ENCODE data around the gene ADAMTSL2.

ADAMTSL2 gene

DNA sequence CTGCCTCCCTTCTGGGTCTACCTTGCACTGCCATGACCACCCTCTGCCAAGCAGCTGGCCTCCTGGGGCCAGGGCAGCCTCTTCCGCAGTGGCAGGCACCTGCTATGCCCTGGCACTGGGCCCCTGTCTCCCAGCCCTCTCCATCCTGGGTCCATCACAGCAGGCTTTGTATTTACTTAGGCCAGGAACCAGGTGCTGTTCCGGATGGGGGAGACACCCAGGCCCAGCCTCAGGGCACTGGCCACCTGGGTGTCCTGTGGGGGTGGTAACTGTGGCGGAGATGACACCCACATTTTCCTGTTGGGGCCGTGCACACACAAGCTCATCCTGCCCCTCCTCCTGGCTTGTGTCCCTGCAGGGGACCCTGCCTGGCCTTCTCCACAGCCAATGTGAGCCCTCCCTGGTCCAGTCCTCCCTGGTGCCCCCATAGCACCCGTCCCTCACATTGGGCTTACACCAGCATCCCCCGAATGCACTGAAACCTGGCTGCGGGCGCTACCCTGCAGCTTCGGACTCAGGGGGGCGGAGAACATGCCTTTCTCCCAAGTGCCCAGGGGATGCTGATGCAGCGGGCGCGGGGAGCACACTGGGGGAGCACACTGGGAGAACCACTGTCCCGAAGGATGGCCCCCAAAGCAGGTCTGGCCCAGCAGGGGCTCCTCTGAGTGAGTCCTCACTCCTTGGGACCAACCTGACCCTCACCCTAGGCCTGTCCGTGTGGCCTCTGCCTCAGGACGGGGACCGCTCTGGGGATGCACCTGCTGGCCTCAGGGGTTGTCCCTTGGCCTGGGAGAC, 56.8 kb downstream of the ADAMTSL2 start:
- DNase-seq (ENCODE audit: low read depth), result no peak
- H3K4me3 ChIP-seq (ENCODE audit: low read depth, low read length), result no peak overlapping the region
- TF ChIP-seq, protein P1, sequence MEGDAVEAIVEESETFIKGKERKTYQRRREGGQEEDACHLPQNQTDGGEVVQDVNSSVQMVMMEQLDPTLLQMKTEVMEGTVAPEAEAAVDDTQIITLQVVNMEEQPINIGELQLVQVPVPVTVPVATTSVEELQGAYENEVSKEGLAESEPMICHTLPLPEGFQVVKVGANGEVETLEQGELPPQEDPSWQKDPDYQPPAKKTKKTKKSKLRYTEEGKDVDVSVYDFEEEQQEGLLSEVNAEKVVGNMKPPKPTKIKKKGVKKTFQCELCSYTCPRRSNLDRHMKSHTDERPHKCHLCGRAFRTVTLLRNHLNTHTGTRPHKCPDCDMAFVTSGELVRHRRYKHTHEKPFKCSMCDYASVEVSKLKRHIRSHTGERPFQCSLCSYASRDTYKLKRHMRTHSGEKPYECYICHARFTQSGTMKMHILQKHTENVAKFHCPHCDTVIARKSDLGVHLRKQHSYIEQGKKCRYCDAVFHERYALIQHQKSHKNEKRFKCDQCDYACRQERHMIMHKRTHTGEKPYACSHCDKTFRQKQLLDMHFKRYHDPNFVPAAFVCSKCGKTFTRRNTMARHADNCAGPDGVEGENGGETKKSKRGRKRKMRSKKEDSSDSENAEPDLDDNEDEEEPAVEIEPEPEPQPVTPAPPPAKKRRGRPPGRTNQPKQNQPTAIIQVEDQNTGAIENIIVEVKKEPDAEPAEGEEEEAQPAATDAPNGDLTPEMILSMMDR (conservative IDR thresholded peaks at IDR 0.05; ENCODE audit: low read depth, low read length), result no peak

DNA sequence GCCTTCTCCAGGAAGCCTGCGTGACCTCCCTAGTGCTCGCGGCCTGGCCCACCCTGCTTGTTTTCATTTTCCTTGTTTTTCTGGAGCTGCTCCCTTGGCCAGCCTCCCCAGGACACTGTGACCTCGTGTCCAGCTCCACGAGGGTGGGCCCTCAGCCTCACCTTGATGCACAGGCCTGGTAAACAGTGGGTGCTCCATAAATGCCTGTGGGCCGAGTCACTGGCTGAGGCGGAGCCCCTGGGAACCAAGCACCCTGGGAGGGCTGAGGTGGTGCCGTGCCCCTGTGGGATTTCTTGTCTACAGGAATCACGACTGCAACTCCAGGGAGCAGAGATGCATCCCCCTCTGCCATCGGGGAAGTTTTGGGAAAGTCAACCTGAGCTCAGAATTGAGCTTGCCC, 57.5 kb downstream of the ADAMTSL2 start:
- no peak for DNase-seq (ENCODE audit: low read depth)
- no peak overlapping the region for H3K4me3 ChIP-seq (ENCODE audit: low read depth, low read length)
- TF ChIP-seq, protein P1 (conservative IDR thresholded peaks at IDR 0.05; ENCODE audit: low read depth, low read length), result no peak

DNA sequence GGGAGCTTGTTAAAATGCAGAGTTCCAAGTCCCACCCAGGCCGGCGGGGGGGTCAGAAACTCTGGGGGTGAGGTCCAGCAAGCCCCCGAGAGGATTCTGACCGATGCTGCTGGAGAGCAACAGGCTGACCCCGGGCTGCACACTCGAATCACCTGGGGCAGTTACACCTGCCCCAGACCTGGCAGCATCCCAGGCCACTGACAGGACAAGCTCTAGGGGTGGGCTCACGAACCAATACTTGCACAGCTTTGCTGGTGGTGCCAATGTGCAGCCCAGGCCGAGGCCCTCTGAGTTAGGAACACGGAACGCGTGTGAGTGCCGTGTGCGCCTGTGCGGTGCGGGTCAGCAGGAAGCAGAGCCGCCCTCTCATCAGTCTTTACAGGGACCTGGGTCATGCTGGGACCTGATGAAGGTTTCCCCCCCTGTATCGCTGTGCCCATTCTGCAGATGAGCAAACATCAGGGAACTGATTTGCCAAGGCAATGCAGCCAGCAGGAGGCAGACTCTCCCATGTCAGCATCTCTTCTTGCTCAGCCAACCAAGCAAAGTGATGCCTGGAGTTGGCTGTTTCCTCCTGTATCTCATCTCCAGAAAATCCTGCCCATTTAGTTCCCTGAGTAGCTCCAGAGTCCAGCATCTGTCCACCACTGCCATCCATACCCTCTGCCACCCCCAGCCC, 58.4 kb downstream of the ADAMTSL2 start:
- TF ChIP-seq, protein P1 (conservative IDR thresholded peaks at IDR 0.05; ENCODE audit: low read depth, low read length), result peak; percentile 71
- H3K4me3 ChIP-seq (ENCODE audit: low read depth, low read length), result no peak overlapping the region
- DNase-seq (ENCODE audit: low read depth), result peak; percentile 49

DNA sequence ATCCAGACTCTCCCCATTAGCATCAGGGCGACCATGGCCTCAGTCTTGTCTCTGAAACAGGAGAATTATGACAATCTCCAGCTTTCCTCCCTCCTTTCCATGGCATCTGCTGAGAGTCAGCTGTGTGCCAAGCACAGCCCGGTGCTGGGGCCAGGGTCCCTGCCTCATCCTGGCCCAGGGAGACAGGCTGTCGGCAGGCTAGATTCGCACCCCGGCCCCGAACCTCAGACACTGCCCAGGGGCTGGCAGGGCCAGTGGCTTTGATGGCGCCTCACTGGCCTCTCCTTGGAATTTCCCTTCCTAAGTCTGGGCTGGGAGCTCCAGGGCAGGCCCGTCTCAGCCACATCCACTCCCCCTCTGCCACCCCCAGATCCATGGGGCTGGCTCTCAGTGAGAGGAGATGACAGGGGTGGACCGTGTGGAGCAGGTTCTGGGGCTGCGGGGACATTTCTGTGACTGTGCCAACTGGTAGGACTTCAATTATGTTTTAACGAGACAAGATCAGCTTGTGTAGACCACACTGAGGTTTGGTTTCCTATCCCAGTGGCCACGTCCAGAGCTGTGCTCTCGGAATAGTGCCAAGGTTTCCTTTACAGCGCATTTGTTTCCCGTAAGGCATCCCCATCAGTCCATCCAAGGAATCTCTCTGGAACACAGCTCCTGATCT, 59.2 kb downstream of the ADAMTSL2 start:
- no peak overlapping the region for H3K4me3 ChIP-seq (ENCODE audit: low read depth, low read length)
- TF ChIP-seq, protein P1 (conservative IDR thresholded peaks at IDR 0.05; ENCODE audit: low read depth, low read length), result no peak

DNA sequence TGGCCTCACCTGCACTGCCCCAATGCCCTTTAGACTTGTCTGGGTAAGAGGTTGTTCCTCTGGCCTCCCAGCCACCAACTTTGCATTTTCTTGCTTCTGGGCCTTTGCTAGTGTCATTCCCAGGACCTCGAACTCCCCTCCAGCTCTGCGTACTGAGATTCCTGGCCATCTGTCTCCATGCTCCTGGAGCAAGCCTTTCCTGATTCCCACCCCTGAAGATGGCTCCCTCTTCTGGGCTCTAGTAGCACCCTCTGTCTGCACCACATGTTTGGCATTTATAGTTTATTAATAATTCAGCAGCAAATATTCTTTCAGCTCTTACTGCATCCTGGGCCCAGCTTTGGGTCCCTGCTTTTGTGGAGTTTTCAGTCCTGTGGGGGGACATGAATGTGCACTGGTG, 59.8 kb downstream of the ADAMTSL2 start:
- DNase-seq (ENCODE audit: low read depth), result no peak
- TF ChIP-seq, protein P1 (conservative IDR thresholded peaks at IDR 0.05; ENCODE audit: low read depth, low read length), result peak; percentile 9
- H3K4me3 ChIP-seq (ENCODE audit: low read depth, low read length), result no peak overlapping the region

More for the DNA sequence above, 59.2 kb downstream of the ADAMTSL2 start:
- no peak for DNase-seq (ENCODE audit: low read depth)

DNA sequence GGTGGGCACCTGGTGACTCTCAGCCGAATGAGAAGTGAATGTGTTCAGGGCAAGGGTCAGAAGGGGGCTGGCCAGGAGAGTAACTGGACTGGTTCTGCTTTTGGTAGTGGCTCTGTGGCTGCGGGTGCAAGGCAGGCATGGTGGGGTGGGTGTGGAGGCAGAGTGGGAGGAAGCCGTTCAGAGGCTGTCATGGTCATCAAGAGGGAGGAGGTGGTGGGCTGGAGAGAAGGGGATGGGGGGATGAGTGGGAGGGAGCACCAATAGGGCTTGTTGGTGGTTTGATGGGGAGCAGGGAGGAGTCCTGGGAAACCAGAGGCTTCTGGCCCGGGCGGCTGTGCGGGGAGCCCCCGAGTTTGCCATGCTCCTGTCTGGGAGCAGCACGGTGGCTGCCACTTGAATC, 61.4 kb downstream of the ADAMTSL2 start:
- DNase-seq (ENCODE audit: low read depth), result no peak
- H3K4me3 ChIP-seq (ENCODE audit: low read depth, low read length), result no peak overlapping the region
- TF ChIP-seq, protein P1 (conservative IDR thresholded peaks at IDR 0.05; ENCODE audit: low read depth, low read length), result no peak

Data from choroid plexus epithelial cell (primary cell).